Stimulated activated CD4-positive, alpha-beta T cell treated with anti-CD3 and anti-CD28 coated beads, Interleukin-1b, Interleukin-23, amount 100 ng/mL, for 48 hours (primary cell): Measurements from ENCODE around the gene DHX58.

ENCODE experiments used
- DNase-seq: peaks from one replicate; pipeline ENCODE4 v3.0.0-alpha.2; 2020

DHX58 gene

DNA sequence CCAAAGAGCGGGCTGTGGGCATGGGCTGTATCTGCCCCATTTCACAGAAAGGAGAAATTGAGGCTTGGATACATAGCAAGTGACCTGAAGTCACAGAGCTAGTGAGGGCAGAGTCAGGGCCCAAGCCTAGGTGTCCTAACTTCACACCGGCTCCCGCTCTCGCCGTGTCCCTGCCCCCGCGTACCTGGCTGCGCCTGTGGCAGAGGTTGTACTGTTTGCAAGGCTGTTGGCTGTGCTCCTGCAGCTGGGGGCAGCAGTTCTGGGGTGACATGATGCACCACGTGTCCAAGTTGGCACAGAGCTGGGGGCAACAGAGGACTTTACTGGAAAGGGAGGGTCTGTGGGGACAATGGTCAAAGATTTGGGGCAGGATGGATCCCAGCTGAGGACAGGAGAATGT is 3.4 kb downstream of the DHX58 start:
- no peak for DNase-seq

DNA sequence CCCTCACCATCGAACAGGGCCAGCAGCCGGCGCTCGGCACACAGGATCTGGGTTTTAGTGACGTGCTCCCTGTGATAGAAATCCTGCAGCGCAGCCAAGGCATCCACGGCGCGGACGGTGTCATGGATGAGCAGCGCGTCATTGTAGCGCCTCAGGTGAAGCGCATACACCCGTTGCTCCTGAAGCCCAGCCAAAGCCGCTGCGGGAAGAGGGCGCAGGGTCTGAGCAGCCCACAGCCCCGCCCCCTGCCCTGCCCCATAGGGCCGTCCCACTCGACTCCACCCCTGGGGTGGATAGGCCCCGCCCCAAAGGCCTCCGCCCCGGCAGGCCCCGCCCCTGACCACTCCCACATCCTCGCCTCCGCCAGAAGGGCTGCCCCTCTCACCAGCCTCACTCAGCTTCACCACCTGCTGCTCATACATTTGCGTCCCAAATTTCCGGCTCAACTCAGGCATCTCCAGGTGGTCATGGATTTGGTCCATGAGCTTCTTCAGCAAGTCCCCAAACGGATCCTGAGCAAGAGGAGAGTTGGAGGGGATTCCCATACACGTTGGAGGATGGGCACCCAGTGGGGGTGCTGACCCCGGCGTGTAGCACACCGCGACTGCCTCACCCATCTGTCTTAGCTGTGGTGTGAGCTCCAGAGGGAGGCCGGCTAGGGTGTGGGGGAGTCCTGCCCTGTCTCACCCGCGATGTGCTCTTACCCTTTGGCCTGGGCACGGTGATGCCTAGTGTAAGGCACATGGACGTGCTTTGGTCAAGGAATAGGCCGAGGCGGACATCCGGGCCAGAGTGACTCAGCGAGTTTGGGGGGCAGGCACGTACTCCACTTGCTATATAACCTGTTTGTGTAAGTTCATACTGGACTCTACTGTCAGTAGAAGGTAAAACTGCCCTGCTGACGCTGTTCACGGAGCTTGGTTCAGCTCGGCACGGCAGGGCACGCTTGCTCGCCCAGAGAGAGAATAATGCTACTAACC is 4.6 kb downstream of the DHX58 start:
- DNase-seq: peak; percentile 91

DNA sequence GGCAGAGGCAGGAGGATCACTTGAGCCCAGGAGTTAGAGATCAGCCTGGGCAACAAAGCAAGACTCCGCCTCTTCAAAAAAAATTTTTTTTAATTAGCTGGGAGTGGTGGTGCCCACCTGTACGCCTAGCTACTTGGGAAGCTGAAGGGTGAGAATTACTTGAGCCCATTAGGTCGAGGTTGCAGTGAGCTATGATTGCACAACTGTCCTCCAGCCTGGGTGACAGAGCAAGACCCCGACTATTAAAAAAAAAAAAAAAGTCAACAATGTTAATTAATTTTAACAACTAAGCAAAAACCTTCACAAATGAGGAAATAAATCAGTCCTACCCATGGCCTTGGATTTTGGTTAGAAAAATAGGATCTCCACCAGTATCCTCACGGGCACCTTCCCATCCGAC is 5.4 kb downstream of the DHX58 start:
- DNase-seq: no peak

GRCh38 chr17:42106009-42106408 is 6.5 kb downstream of the DHX58 start:
- DNase-seq: no peak

GRCh38 chr17:42104264-42104663 is 8.2 kb downstream of the DHX58 start:
- DNase-seq: no peak

DNA sequence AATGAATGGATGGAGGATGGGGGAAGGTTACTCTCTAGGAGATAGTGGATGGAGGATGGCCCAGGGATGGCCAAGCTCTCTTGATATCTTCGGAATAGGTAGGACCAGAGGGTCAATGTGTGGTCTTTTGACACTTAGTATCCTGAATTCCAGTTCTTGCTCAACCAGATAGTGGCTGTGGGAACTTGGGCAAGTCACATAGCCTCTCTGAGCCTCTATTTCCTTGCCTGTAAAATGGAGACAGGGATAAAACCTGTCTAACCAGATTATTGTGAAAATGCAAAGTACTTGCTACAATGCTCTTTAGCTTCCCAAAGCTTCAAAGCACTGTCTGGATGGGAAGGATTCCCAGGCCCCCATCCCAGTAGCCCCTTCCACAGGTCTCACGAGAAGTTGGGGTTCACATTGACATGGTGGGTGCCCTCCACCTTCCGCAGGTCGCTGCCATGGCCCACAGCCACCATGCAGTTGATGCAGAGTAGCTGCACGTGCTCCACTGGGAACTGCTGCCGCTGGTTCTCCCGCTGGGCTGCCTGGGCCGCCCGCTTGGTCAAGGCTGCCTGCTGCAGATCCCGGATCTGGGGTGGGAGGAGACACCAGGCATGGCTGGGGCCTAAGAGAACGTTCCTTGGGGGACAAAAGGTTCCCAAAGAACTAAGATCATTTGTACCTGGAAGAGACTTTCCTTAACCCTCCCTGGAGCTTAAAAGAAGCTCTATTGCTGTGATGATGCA is 9.1 kb downstream of the DHX58 start:
- DNase-seq: no peak

DNA sequence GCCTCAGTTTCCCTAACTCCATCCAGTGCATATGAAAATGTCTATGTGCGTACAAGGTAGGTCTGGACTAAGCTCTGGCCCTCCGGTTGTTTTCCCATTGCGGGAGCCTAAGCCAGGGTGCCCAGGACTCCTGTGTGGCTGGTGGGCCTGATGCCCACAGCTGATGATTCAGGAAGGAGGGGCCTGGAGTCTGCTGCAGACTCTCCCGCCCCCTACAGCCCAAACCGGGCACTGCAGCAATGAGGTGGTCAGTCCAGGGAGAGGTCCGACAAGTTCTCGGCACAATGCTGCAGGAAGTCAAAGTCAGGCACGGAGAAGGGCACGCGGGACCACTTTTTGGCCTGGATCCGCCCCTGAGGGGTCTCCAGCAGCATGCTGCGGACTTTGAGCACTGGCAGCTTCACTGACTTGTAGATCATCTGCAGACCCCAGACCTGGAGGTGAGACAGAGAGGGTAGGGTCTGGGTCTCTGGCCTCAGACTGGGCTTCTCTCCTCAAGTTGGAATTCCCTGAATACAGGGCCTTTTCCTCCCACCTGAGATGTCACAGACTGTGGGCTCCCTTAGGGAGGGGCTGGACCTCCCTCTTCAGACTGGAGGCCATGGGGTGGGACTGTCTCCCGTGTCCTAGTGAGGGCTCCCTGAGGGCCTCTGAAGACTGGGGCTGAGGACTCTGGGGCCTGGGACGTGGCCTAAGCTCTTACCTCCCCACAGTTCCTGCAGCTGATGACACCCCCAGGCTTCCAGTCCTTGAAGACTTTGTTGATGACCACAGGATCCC is 10.8 kb downstream of the DHX58 start:
- peak; percentile 75 for DNase-seq

- no peak for DNase-seq
Observed at GRCh38 chr17:42098730-42099399, 13.6 kb downstream of the DHX58 start.

DNA sequence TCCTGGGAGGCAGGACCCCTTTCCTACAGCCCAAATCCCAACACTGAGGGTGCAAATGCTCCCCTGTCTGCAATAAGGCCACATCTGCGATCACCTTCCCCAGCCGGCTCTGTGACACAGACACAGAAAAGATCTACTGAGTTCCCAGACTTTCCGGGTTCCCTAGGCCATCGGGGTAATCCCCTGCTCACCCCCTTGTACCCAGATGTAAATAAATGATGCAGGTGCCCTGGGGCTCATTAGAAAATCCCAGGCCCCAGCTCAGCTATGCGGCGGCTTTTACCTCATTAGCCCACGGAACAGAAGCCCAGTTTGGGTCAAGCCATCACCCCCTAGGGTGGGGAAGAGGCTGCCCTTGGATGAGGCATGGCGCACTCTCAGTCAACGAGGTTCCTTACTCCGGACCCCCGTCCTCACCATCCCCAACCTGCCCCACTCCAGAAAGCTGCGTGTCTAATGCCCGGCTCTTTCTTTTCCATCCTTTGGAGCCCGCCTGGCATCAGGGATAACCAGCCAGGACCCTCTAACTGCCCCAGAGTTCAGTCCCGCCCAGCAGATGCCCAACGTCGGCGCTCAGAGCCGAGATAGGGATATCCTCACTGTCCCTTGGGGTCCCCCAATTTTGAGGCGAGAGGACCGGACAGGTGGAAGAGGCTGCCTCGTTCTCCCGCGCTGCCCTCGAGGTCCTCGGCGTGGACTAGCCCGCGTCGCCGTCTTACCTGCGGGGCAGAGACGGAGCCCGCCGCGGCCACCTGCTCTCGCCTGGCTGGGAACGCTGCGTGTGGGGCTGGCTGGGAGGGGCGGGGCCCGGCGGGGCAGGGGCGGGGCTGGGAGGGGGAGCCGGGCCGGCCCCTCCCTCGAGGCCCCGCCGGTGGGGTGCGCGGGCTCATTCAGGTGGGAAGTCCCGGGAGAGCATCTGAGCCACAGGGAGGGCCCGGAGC is 14.6 kb downstream of the DHX58 start, which contains the start of gene ZNF385C:
TSS of gene ZNF385C (minus strand) at position 783 of the 941 bp plus-strand sequence. CDS start 35,417 bp downstream, outside the sequence.
- DNase-seq: no peak

DNA sequence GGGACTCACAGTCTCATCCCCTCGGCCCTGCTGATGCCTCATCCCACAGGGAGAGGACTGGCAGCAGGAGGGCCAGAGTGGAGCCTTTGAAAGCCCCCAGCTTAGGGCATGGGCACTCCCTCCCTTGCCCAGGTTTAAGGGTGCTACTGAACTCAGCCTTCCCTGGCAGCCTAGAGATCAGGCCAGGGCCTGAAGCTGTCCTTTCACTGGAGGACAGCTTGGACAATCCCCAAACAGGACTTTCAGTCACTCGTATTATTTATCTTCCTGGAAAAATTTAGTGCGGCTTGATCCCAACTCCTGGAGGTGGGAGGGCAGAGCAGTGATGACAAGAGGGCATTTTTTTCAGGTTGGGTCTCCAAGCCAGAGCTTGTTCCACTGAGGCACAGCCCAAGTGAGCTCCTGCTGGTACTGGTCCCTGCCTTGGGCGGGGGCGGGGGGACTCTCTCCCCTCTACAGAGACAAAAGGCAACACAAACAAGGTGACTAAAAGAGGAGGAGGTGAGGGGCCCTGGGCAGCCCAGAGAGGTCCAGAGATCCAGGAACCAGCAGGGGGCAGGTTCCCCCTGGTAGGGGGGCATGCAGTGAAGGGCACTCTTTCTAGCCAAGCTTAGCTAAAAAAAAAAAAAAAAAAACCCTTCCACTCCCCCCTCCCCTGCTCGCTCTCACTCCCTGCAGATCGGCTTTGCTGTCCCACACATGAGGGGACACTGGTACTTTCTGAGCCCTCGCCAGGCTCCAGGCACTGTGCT is 16.0 kb downstream of the DHX58 start:
- no peak for DNase-seq

DNA sequence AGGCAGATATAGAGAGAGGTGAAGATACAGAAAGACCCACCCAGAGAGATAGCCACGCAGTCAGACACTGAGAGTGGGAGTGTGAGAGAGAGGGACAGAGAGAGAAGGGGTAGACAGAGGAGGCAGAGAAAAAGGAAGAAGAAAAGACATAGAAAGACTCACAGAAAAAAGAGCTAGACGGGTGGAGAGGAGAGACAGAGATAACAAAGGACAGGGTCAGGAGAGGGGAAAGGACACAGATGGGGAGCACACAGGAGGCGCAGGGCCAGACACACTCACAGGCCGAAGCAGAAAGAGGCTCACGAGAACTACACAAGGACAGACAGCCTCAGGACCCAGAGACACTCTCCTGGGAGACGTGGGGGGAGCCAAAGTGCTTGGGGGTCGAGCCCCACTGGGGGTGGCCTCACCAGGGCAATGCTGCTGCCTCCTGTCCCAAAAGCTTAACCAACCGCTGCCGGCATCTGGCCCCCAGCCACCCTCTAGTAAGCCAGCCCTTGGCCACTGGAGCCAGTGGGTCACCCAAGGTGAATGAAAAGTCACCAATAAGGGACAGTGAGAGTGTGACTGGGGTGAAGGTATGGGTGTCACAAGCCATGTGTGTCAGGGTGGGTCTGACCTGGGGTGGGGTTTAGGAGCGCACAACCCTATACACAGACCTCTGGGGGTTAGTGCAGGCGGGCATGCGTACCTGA is 18.0 kb downstream of the DHX58 start:
- DNase-seq: no peak

- DNase-seq: no peak
Observed at GRCh38 chr17:42092939-42093338, 19.6 kb downstream of the DHX58 start.

DNA sequence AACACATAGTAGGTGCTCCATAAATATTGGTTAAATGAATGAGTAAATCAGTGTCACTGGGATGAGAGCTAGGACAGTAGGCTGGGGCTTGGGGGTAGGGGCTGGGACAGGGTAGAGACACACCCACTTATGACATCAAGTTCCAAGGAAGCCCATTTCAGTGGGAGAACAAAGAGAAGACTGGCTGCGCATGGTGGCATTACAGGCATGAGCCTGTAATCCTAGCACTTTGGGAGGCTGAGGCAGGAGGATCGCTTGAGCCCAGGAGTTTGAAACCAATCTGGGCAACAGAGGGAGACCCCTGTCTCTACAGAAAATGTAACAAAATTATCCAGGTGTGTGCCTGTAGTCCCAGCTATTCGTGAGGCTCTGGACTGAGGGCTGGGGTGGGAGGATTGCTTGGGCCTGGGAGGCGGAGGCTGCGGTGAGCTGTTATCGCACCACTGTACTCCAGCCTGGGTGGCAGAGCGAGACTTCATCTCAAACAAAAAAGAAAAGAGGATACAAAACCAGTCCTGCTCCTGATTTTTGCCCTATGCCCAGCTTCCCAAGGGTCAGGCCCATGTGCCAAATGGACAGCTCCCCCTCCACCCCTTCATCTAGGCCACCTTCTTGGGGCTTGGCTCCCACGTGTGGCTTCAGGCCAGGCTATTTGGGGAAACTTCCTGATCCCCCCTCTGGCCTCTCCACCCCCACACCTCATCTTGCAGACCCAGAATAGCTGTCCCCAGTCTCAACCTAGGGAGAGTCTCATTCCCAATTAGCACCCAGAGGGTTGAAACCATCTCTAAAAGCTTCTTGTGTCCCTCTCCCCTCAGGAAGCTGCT is 21.3 kb downstream of the DHX58 start:
- DNase-seq: no peak

DNA sequence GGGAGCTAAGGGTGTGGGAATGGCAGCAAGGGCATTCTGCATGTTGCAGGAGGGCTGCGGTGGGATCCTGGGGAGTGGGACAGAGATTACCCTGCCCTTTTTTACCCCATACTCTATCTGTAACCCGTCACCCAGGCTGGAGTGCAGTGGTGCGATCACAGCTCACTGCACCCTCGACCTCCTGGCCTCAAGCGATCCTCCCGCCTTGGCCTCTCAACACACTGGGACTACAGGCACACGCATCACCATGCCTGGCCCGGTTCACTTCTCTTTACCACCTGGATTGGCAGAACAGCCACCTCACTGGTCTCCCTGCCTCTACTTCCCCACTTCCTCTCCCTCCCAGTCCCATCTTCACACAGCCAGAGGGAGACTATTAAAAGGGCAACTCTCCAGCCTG is 23.8 kb downstream of the DHX58 start:
- no peak for DNase-seq

DNA sequence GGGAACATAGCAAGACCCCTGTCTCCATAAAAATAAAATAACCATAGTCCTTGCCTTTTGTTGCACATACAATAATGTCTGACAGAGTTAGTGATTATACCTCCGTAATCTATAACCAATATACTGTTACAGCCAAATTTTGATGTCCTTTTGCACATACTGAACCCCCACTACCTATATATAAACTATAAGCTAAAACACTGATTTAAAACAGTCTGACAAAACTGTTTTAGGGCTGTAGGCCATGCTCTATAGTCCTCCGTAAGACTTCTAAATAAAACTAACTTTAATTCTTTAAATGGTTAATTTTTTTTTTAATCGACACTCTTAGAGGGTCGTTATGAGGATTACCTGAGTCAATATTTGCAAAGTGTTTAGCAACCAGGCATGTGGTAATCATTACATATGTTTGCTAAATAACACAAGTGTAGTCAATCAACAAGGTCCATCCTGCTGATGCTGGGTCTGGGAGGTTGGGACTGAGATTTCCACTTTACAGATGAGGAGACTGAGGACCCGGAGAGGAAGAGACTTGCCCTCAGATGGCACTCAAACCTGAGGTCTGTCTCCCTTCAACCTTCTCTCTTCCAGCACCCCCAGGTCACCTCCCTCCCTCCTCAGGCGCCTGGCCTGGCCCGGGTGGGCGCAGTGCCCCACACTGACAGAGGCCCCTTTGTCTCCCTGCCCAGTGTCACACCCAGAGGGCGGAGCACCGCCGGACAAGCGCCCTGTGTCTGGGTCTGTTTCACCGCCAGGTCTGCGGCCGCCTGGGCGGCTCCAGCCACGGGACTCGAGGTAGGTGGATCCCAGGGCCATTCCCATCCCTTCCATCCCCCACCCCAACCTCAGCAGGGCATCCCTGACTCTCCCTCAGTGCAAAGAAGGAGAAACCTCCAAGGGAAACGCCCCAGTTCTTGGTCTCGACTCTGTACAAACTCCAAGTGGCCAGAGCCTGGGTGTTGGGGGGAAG is 24.5 kb downstream of the DHX58 start:
- DNase-seq: no peak

GRCh38 chr17:42087042-42087701 is 25.3 kb downstream of the DHX58 start:
- no peak for DNase-seq

GRCh38 chr17:42081516-42082129 is 30.9 kb downstream of the DHX58 start:
- DNase-seq: no peak
